HuH-7 (cell line): ENCODE measurements around the gene FAM120AOS.

Experiments
- DNase-seq: peaks from one replicate; pipeline ENCODE4 v3.0.0; 2011; ENCODE audit warnings: low spot score

Gene FAM120AOS

DNA sequence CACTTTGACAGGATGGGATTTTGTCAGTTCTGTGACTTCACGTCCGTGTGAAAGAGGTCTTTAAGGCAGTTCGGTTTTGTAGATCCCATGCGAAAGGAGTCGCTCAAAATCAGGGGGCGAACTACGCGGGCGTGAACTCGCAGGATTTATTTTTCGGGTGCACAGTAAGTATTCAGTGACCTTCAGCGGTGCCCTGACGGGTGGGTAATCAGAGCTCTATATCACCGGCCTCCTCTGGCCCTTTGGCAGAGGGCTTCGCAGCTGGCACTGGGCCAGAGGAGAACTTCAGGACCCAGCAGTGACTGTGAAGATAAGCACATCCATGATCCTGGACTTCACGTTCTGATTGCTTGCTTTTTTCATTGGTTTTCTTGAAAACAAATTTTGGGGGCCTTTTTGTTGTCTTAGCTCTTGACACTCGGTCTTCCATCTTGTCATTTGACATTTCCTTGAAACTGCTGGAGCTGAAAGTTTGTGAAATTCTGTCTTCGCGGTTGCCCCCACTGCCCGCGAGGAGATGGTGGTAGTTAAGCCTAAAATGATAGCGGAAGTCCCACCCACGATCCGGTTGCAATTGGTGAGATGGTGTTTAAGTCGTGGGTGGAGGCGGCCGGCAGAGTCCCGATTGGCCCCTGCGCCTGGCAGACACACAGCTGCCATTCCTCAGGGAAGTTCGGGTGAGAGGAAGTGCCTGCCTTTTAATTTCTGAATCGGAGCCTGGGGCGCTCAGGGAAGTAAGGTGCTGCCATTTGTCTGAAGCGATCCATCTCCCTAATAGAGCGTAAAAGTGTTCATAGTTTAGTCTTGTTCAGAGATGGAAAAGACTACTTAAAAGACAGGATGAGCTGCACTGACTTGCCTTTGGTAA lies at the start of gene FAM120AOS:
Gene FAM120AOS (minus strand): TSS at position 535 of the 868 bp plus-strand sequence. CDS start 872 bp downstream, outside the sequence.
- peak; percentile 83 for DNase-seq

DNA sequence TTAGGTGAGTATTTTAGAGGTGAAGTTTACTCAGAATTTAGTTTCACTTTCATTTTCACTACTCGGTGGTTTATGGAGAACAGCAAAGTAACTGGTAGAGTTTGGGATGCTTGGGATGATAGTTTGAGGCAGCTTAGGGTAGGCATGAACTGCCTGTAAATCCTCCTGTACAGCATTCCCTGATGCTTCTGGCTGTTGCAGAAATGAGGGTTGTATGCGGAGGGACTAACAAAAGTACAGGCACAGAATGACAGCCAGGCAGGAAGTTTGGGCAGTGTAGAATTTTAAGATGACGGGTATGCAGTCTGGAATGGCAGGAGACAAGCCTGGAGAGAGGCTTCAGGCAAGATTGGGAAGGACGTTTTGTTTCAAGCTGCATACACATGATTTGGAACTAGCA lies 48.0 kb upstream of the FAM120AOS start:
- DNase-seq: no peak

DNA sequence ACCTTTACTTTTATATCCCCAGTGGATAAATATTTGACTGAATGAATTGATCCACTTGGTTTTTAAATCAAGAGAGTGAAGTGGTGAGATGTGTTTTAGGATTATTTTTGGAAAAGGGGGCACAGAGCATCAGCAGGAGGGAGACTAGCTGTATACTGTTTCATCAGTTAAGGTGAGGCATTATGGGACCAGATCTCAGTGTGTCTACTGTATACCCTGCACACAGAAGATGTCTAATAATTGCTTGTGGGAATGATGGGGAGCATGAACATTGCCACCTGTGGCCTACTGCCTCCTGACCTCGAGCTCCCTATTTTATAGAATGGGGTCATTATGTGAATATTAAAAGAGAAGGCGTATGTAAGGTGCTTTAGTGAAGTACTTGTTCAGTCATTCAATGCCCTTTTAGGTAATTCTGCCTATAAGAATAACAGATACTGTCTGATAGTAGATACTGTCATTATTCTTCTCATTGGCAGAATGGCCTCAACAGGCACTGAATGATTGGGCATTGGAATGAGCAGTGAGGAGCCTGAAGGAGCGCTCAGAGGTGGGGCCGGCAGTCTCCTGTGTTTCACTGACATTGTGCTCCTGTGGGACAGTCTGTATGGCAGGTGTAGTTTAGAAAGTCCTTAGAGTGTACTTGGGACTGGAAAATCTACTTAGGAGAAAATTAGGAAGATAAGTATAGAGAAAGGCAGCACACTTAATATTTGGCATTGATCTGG lies 47.4 kb upstream of the FAM120AOS start:
- no peak for DNase-seq

DNA sequence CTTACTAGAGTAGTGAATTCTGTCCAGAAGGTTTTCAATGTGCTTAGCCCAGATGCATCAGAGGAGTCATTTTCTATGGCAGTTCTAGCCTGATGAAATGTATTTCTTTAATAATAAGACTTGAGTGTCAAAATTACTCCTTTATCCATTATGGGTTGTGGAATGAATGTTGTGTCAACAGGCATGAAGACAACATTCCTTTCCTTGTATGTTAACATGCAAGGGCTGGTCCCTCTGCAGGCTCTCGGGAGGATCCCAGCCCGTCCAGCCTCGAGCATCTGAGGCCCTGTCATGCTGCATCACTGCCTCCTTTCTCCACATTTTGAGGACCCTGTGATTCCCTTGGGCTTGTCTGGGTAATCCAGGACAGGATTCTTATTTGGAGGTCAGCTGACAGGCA lies 42.9 kb upstream of the FAM120AOS start:
- DNase-seq: no peak

DNA sequence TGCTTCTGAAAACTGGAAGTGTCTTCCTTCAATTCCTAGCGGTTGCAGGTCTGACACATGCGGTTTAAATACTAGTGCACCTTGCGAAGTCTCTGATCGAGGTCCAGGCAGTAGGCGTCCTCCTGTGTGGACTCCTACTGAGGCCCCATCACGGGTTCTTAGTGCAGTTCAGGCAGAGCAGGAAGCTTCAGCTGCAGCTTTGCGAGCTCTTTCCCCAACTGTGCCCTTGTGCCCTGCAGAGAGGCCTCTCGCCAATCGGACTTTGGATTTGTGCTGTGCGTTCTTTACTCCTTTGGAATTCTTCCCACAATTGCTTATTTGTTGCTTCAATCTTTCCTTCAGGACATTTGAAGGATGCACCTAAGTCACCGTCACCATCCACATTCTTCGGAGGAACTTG lies 40.6 kb upstream of the FAM120AOS start:
- DNase-seq: no peak

DNA sequence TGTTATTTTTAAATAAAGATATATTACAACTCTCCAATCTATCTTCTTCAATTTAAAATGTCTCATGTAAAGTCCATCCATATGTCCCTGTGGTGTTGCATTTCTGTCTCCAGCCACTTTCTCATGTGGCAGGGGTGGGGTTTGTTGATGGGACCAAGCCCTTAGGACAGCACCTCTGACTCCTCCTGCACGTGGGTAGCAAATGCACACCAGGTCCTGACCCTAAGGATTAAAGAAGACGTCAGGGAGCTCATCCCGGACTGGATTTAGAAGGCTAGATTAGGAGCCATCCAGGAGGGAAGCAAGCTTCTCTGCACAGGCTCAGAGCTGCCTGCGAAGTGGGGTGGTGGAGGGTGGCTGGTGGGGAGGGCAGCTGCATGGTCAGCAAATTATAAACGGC lies 38.9 kb upstream of the FAM120AOS start:
- no peak for DNase-seq

DNA sequence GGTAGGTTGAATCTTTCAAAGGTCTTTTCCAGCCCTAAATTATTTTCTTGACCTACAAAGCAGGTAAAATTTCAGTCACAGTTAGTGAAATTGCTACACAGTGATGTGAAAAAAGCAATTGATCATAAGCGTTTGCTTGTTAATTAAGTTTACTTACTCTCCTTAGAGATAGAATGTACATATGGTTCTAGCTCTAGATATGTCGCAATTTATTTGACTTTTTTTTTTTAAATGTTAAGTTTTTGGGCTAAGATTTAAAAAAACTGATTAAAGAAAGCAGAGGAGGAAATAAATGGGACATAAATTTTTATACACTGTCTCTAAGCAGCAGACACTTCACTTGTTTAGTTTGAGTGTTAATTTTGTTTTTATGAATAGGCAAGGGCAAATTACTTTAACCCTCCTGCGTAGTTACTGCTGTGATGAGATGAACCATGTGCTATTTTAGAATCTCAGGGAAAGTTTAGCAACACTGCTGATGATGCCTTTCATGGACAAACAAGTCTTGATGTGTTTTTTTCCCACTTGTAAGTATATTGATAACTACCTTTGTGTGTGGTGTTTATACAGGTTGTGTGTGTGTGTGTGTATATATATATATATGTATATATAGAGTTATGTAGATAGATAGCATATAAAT lies 38.3 kb upstream of the FAM120AOS start:
- no peak for DNase-seq

DNA sequence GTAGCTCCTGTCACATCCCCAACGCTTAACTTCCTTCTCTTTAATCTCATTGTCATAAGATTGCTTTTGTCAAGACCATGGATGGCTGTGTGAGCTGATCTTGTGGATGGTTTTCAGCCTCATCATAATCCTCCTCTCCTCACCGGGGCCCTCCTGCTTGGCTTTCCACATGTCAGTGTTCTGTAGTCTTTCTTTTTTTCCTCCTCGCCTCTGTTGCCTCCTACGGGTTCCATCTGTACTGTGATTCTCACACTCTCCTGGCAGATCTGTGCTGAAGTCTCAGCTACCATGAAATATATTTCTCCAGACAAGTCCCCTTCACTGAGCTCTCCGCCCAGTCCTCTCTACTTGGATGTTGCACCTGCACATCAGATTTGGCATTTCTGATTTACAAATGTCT lies 34.9 kb upstream of the FAM120AOS start:
- DNase-seq: no peak

DNA sequence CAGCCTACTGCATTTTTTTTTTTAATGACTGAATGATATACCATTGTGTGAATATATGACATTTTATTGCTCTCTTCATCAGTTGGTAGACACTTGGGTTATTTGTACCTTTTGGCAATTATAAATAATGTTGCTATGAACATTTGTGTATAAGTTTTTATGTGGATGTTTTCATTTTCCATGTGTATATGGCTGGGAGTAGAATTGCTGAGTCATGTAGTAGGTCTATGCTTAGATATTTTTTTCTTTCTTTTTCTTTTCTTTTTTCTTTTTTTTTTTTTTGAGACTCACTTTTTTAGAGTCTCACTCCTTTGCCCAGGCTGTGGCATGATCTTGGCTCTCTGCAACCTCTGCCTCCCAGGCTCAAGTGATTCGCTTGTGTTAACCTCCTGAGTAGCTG lies 32.9 kb upstream of the FAM120AOS start:
- no peak for DNase-seq

DNA sequence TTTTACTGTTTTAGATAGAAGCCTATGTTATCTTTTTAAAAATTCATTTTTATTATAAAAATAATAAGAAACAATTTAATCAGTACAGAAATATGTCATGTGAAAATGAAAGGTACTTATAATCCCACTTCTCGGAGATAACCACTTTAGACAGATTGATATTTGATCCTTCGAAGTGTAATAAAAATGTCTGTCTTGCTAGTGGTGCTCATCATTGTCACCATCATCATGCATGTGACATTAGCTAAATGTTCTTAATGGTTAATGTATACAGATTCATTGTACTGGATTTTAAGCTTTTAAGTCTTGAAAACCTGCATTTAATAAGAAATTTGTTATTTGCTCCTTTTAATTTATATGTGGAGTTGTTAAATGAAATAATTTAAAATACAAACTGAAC lies 30.1 kb upstream of the FAM120AOS start:
- DNase-seq: no peak

DNA sequence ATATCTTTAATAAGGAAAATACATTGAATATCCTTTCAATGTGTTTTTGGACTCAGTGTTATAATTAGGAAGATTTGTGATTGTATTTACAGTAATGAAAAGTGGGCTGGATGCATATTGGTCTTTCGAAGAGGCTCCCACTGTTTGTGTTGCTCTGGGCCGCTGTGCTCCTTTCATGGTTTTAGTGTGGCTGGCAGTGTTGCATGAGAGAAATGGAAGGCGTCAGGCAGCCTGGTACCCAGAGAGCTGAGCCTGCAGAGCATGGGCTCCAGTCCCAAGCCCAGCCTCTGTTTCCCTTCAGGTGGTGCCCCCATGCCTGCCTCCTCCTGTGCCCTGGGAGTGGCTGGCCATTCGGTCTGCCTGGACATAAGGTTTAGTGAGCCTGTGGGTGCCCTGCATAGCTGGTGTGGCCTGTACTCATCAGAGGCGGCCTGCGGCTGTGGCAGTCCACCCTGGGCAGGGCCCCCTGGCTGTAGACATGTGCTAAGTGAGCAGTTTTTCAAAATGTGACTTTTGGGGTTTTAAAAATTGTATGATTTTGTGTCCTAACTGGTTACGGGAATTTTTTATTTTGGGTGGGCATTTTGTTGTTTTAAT lies 27.4 kb upstream of the FAM120AOS start:
- DNase-seq: no peak

DNA sequence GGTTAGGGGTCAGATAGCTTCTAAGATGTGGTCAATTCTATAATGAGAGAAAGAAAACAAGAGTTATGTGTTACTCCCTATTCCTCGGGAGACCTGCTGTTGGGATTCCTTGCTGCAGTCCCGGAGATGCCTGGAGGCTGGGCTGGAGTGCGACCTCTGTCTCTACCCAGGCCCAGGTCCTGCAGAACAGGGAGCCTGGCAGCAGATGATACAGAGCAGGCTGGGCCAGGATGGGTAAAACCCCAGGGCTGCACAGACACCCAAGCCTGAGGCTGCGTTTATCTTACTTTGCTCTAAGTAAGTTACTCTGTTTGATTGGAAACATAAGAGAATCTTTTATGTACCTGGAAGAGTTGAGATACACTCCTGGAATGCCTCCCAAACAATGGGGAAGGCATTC lies 26.9 kb upstream of the FAM120AOS start:
- no peak for DNase-seq

DNA sequence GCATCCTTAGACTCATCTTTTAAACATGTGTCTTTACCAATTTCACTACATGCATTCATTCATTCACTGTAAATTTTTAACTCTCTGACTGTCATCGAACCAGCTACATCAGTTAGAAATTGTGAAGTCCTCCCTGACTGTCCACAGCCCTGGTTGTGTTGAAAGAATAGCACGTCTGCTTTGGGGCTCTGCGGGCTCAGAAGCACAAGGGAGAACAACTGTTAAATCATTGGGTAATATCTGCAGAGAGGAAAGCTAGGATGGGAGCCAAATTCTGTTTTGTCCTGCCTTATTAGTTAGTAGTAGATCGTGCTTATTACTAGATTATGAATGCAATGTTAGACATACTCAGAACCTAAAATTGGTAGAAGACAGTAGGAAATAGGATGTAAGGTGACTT lies 26.3 kb upstream of the FAM120AOS start:
- no peak for DNase-seq

DNA sequence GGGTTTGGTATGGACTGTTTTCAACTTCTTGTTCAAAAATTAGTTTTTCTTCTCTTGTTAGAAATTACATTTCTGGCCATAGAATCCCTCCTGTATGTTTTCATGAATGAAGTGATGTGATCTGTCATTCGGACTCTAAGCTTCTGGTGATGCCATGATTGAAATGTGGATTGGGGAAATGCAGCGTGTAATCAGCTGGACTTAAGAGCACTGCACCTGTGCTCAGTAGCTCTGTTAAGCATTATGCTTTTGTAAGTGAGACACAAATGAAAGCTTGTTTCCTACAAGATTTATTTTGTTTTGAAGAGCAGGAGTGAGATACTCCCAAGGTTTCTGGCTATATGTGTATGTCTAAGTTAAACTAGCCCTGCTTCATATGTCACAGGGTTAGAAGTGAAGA lies 24.0 kb upstream of the FAM120AOS start:
- no peak for DNase-seq

DNA sequence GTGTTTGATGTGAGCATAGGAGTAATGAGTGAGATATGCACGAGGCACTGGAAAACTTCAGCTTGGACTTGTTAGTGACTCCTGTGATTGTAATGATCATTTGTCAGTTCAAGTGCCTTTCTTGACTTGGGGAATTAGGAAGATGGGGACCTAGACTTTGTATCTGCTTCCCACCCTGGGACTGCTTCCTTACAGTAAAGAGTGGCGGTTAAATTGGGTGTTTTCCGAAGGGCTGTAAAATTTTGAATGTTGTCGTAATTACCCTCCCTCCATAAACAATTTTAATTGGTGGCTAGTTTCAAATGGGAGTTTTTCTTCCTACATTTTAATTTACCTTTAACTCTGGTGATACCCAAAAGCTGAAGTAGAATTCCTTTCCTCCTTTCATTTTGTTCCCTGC lies 23.5 kb upstream of the FAM120AOS start:
- no peak for DNase-seq

DNA sequence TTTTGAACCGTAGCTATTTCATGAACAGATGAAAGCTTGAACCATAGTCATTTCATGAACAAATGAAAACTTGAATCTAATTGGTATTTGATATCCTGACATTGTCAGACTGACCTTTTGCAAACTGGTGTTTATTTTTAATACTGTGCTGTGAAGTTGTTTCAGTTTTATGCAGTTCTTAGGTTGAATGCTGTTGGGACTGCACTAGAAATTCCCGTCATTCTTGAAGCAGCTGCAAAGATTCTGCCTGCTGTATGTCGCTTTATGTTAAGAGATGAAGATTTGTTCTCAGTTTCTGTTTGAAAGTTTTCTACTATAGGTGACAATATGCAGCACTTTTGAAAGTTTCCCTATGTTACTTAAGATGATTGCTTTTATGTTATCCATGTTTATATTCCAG lies 22.5 kb upstream of the FAM120AOS start:
- DNase-seq: no peak

DNA sequence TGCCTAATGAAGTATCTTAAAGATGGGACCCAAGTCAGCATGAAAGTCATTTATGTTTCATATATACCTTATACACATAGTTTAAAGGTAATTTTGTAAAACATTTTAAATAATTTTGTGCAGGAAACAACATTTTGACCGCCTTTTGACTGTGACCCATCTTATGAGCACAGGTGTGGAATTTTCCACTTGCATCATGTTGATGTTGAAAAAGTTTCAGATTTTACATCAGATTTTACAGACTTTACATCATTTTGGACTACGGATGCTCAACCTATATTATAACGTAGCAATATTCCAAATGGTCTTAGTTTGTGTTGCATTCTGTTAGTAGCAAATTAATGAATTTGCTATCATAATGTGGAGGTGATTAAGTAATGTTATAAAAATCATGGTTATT lies 21.7 kb upstream of the FAM120AOS start:
- no peak for DNase-seq

DNA sequence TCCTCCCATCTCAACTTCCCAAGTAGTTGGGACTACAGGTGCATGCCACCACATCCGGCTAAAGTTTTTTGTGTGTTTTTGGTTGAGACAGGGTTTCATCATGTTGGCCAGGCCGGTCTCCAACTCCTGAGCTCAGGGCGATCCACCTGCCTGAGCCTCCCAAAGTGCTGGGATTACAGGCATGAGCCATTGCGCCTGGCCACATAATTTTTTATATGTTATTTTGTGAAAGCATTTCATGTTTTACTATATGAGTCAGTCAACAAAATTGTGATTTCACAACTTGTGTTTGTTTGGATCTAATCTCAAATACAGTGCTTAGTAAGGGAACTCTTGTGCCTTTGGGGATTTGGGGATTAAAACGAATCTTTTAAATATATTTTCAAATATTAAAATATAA lies 20.0 kb upstream of the FAM120AOS start:
- DNase-seq: no peak

DNA sequence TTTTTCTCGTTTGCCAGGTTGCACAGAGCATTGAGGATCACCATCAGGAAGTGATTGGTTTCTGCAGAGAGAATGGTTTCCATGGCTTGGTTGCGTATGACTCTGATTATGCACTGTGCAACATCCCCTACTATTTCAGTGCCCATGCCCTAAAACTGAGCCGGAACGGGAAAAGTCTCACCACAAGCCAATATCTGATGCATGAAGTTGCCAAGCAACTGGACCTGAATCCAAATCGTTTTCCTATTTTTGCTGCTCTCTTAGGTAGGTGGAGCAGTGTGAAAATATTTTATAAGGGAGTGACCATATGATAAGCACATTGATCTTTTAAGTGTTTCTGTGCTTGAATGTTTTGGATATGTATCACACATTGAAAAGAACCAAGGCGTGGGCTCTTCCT lies 17.7 kb upstream of the FAM120AOS start:
- no peak for DNase-seq

DNA sequence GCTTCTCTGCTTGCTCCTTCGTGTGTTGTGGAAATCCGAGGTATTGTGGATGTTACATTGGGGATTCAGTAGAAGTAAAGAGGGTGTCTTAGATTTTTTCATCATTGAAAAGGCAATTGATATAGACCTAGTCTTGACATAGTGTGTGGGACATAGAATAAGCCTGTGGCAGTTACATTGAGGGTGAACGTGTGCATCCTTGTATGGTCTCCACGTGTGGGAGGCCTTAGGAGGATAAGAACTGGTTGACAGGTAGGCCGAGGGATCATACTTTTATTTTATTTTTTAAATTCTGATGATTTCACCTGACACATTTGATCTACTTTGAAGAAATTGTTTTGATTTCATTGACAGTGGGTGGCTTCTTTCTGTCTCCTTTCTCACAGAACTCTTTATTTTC lies 17.0 kb upstream of the FAM120AOS start:
- DNase-seq: no peak

DNA sequence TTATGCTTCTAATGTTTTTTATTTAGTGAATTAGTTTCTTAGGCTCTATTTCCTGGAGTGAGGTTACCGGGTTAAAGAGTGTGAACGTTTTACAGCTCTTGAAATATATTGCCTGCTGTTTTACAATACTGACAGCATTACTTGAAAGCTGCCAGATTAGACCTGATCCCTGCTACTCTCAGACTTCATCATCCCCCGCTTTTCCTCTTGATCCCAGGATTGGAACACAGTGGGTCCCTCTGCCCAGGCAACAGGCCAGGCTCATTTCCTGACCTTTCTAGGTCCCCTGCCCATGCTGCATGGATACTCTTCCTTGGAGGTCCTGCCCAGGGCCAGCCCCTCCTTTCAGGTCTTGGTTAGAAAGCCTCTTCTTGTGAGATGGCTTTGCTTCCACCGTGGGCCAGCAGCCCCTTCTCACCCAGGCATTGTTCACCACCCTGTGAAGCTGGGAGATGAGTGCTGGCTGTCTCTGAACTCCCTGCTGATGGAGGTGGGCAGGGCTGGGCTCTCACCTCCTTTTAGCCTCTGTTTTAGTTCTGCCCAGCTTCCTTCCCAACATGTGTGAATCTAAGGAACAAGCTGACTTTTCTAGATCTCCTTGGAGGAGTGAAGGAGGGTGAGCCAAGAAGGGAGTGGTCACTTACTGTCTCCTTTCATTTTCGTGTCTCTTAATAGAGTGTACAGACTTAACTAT lies 15.5 kb upstream of the FAM120AOS start:
- no peak for DNase-seq

DNA sequence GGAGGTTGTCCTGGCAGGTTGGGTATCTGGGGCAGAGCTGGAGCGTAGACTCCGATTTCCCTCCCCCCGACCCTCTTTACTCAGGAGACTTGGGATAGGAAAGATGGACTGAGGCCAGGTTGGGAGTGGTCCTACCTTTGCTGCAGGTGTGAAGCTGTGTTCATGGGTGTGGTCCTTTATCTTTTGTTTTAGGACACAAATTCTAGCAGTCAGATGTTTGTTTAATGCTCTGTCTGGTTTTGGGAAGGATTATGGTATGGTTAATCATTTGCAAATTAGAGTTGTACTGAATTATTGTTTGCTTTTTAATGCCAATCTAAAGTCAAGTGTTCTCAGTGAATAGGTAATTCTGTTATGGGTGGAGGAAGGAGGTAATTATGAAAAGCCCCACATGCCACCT lies 14.1 kb upstream of the FAM120AOS start:
- DNase-seq: no peak
